CD4-positive, alpha-beta T cell treated with Interleukin-12 subunit alpha and Interleukin-12 subunit beta, for 1 hour (primary cell): ENCODE data around the gene SHISA6.

ENCODE experiments used
- DNase-seq: peaks from one replicate; pipeline ENCODE4 v3.0.0-alpha.2; 2020

SHISA6 gene

GRCh38 chr17:11548398-11548797, 307.4 kb downstream of the SHISA6 start:
- no peak for DNase-seq

GRCh38 chr17:11550431-11550830, 309.4 kb downstream of the SHISA6 start:
- no peak for DNase-seq

DNA sequence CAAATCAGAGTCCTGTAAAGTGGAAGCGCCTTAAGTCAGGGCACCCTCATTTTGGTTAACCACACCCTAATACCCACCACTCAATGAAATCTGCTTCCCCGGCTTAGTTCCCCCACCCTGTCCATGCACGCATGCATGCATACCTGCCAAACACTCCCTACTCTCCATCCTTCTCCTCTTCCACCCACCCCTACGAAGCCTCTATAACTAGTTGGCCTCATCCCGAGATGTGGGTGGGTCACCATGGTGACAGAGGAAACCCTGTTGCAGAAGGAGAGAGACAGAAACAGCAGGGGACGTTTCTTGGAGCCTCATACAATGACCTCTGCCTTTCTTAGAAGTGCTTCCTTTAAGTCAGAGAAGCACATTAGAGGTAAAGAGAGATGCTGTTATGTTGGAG, 310.4 kb downstream of the SHISA6 start:
- DNase-seq = no peak

- no peak for DNase-seq
Measured at GRCh38 chr17:11553135-11553534, 312.1 kb downstream of the SHISA6 start.

GRCh38 chr17:11554042-11554441, 313.0 kb downstream of the SHISA6 start:
- DNase-seq = no peak

GRCh38 chr17:11554542-11554941, 313.5 kb downstream of the SHISA6 start:
- no peak for DNase-seq

- DNase-seq = no peak
Measured at GRCh38 chr17:11555530-11555929, 314.5 kb downstream of the SHISA6 start.

GRCh38 chr17:11557727-11558452, 316.9 kb downstream of the SHISA6 start:
- DNase-seq = no peak

DNA sequence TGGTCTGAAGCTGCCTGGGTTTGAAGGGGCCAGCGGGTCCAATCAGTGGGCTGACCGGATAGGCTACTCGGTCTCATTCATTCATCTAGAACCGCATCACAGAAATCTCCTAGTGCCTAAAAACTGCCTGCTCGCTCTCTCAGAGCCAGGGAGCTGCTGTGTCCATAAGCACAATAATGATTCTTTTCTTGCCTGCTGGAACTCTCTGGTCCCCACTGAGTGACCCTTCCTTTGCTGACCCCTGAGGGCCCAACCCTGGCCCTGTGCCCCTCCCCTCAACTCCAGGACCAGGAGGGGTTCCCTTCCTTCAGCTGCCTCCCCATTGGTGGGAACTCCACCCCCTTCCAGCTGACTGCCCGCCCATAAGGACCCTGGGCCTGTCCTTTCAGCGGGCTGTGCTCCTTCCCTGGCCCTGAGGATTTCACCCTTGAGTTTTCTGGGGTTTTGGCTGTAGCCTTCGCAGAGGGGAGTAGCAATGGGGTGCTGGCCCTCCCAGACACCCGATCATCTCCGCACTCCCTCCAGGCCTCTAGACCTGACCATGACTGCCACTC, 317.7 kb downstream of the SHISA6 start:
- no peak for DNase-seq

DNA sequence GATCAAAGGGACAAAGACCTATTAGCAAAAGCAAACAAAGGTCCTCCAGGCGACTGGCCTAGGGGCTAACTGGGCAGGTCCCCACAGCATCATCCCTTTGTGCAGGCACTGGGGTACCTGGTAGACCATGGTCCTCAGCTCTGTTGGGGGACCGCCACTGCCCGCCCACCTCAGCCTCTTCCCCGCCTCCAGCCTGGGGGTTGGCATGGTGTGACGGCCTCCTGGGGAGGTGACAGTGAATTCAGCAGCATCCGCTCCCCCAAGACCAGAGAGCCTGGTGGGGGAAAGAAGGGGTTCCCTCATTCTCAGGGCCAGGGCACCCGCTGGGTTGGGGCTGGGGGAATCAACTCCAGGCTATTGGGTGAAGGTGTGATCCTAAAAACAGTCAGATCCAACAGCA, 318.6 kb downstream of the SHISA6 start:
- no peak for DNase-seq

DNA sequence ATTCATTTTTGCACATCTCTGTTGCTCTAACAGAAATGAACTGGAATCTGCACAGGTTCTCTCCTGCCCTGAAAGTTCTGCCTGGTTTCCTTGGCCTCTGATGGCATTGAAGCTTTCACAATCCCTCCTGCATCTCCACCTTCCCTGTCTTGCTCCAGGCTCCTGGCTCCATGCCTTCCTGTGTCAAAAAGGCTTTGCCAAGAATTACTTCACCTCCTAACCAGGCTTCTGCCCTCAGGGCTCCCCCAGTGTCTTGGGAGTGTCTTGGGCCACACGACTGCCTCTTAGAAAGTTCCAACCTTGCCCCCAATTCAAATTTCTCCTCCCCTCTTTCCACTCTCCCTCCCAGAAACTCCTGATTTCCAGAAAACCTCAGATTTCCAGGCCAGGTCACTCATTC, 320.3 kb downstream of the SHISA6 start:
- no peak for DNase-seq

- no peak for DNase-seq
Measured at GRCh38 chr17:11561702-11562101, 320.7 kb downstream of the SHISA6 start.

- no peak for DNase-seq
Measured at GRCh38 chr17:11564589-11565380, 323.8 kb downstream of the SHISA6 start.

DNA sequence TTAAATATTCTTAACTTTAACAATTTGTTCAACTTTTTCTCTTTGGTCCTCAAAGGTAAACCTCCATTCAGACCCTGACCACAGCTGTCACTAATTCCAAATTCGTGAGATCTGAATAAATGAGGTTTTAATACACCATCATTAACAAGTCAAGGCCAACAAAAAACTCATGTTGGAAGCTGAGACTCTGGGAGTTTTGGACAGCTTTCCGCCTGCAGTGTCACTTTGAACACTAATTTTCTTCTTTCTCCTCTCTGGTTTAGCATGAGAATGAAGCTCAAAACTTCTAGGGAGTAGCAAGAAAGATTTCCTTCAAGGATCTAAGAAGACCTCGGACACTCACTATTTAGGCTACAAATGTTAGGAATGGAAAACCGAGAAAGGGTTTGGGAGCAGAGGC, 324.6 kb downstream of the SHISA6 start:
- DNase-seq = no peak

- DNase-seq = no peak
Measured at GRCh38 chr17:11578998-11579397, 338.0 kb downstream of the SHISA6 start.

DNA sequence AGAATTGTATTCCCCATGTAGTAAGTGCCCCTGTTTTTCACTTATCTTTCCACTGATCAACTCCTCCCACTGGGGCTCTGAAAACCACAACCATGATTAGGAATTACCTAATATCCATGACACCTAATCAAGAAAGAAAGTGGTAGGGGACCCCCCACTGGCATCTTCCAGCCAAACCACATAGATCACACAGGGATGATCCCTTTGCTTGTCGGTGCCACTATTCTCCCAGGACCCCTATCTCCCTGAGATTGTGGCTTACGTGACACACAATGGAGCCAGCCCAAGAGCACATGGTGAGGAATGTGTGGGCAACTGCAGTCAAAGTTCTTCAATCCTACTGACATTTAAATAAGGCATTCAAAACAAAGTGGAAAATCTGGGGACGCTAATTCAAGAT, 339.7 kb downstream of the SHISA6 start:
- DNase-seq = no peak

DNA sequence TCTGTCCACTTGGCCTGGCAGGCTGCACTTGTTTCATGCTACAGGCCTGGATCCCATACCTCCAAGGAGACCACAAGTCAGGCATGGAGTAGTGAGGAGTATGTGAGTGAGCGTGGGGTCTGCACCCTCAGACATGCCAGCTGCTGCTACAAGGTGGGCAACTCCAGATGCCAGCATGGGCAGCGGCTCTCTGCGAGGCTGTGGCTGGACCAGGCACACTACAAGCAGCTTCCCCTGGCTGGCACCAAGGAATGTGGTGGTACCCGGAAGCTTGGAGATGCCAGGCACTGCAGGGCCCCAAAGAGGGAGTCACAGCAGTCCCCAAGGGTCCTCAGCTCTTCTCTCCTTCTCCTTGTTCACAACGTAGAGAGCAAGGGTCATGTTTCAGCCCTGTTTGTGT, 341.2 kb downstream of the SHISA6 start:
- DNase-seq = no peak

DNA sequence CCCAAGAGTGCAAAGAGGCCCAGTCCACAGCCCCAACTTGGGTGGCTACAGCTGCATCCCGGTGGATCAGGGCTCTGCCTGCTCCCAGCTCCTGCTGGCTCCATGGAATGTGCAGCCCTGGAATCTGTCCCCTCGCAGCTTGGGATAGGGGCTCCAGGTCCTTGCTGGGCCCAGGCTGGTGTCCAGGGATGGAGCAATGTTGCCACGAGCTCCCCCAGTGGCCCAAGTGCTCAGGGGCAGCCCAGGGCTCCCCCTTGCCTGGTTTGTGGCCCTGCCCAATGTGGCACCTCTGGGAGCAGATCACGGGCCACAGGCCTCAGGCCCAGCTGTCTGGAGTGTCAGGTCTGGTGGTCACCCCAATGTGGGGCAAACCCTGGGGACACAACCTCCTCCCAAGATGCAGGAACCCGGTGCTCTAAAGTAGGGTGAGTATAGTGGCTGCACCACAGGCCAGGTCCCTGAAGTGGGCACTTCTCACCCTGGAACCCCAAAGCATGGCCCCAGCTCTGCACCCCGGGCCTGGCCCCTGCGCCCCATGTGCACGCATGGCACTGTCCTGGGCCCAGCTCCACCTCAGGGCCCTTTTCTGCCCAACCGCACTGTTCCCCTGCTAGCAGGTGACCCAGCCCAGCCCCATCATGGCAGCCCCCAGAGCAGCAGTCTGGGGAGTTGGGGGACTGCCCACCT, 342.4 kb downstream of the SHISA6 start:
- DNase-seq = no peak

GRCh38 chr17:11589716-11590115, 348.7 kb downstream of the SHISA6 start:
- no peak for DNase-seq

DNA sequence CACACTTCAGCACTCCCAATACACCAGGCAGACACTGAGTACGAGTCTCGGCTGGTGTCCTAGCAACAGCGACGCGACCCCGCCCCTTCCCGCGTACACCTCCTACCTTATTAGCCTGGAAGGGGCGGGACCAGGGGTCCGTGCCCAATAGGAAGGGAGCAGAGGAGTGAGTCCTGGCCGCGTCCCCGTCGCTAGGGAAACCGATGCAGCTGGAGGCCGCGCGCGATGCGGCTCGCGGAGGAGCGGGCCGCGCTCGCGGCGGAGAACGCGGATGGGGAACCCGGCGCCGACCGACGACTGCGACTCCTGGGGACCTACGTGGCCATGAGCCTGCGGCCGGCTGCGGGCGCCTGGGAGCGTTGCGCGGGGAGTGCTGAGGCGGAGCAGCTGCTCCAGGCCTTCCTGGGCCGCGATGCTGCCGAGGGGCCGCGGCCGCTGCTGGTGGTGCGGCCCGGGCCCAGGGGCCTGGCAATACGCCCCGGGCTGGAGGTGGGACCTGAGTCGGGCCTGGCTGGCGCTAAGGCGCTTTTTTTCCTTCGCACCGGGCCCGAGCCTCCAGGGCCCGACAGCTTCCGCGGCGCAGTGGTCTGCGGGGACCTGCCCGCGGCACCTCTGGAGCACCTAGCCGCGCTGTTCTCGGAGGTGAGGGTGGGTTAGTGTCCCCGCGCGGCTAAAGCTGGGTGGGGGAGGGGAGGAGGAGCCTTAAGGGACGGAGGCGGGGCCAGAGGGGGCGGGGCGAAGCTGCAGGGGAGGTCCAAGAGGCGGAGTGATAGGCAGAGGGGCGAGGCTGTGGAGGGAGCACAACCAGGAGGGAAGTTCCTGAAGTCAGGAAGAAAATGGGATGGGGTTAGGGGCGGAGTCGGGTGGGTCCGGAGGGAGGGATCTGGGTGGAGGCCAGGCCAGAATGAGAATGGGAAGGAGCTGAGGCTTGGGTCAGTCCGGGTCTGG, 357.5 kb downstream of the SHISA6 start, which contains the start of gene DNAH9:
DNAH9 (plus strand) TSS at position 197 of the 948 bp plus-strand sequence; CDS start at position 226, 29 bp downstream.
- no peak for DNase-seq

- no peak for DNase-seq
Measured at GRCh38 chr17:11601661-11602060, 360.6 kb downstream of the SHISA6 start.

DNA sequence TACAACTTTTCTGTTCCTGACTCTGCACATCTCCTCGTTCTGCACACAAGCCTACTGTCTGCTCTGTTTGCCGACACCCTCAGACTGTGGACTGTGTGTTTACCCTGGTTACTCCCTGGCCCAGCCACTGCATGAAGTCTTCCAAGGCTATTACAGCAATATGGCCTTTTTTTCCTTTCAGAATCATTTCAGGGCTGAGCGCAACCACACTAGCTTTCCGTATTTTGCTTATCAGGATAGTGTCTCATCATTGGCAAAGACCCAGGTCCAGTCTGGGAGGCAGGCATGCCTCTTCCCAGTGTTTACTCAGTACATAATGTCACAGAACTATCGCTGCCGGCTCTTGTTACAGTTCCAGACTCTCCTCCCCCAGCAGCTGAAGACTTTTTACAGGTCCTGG, 367.4 kb downstream of the SHISA6 start:
- DNase-seq = no peak
